ENCODE results near the gene TMEM270. TPM values are rescaled to one million over a fixed set of nuclear protein-coding genes. Genes with fewer than 3 reads are reported as not detected.
A peak's percentile ranks its signal among the peaks of the same experiment; 100 is the strongest.
"Not testable (repeated sequence)": the region's sequence is repeated elsewhere in the genome, so short reads cannot be mapped to it uniquely, and the experiment has no call there.

TMEM270 gene
- total RNA-seq, 1 donor from 2014 or later: not detected

DNA sequence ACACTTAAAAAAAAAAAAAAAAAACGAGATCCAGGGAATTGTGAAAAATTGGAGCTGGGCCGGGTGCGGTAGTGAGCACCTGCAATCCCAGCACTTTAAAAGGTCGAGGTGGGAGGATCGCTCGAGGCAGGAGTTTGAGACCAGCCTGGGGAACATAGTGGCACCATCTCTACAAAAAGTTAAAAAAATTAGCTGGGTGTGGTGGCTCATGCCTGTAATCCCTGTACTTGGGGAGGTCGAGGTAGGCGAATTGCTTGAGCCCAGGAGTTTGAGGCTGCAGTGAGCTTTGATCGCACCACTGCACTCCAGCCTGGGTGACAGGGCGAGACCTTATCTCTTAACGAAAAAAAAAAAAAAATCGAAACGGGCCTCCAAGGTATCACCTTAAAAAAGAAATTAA, 28.2 kb upstream of the TMEM270 start:
- no peak for DNase-seq

DNA sequence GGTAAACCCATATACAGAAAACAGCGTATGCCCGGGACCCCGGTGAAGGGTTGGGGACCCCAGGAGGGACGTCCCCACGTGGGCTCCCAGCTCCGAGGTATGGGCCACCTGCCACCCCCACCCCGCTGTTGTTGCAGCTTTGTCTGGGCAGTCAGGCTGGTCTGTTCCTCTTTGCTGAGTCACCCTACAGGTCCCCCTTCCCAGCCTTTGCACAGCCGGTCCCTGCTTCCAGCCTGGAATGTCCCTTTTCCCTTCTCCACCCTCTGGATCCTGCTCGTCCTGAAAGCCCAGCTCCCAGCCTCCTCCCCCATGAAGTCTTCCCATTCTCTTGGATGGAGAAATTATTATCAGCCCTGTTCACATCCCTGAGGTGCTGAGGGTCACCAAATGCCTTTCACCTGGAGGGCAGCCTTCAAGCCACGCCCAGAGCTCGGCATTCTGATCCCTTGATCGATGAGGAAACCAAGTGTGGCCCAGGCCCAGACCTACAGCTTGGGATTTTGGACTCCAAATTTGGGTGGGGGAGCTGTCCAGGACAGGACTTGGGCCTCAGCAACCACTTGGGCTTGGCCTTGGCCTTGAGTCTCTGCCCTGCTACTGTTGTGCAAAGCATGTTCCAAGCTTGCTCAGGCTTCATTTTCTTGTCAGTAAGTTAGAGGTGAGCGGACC, 27.6 kb upstream of the TMEM270 start:
- no peak for DNase-seq

DNA sequence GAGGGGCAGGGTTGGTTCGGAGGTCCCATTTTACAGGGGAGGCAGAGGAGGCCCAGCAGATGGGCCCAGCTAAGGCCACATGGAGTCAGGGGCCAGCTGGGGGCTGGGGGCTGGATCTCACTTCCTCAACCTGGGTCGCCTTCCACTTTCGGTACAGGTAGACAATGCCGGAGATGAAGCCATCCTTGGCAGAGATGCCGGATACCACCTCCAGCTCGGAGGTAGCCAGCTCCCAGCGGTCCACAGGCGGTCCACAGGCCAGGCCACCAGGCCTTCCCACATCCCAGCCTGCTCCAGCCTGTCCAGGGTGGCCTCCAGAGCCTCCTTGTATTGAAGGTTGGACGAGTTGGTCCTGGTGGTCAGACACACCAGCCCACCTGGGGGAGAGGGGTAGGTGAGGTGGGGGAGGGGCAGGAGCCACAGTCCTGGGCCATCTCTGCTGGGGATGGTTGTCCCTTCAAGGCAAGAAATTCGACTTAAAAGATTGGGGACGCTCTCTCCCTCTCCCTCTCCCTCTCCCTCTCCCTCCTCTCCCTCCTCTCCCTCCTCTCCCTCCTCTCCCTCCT, 26.2 kb upstream of the TMEM270 start:
- DNase-seq: no peak

DNA sequence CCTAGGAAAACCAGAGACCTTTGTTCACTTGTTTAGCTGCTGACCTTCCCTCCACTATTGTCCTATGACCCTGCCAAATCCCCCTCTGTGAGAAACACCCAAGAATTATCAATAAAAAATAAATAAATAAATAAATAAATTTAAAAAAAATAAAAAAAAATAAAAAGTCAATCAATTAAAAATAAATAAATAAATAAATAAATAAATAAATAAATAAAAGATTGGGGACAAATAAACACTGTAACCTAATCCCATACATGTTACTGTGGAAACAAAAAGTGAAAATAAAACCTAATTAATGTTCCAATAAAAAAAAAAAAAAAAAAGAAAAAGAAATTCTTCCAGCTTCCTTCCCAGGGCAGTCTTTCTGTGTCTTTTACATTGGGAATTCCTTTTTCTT, 23.8 kb upstream of the TMEM270 start:
- DNase-seq: not testable (repeated sequence)

DNA sequence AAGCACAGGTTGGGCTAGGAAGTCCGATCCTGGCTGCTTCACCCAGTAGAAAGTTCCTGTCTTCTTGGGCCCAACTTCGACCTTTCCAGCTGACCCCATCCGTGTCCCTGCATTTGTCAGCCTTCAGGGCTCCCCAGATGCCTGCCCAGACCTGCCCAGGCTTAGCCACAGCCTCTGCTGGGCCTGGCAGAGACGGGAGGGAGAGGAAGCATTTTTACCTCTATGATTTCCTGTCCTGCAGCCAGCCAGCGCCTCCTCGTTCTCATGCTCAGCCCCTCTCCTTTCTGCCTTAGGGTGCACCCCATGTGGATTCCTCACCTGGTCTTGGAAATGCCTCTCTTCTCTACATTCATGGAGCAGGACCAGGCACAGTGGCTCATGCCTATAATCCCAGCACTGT, 22.3 kb upstream of the TMEM270 start:
- DNase-seq: no peak

DNA sequence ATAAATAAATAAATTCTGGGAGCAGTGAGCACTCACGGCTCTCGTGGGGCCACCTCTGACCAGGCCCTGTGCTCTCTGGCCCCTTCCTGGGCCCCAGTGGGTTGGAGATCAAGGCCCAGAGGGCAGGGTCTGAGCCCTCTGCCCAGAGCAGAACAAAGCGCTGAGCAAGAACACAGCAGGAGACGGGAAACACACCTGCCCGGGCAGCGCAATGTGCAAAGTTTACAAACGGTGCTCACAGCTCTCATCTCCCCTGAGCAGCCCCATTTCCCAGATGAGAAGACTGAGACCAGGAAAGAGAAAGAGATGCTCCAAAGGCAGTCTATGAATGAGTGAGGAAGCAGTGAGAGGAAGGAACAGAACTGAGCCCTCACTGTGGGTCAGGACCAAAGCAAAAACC, 21.7 kb upstream of the TMEM270 start:
- DNase-seq: no peak

DNA sequence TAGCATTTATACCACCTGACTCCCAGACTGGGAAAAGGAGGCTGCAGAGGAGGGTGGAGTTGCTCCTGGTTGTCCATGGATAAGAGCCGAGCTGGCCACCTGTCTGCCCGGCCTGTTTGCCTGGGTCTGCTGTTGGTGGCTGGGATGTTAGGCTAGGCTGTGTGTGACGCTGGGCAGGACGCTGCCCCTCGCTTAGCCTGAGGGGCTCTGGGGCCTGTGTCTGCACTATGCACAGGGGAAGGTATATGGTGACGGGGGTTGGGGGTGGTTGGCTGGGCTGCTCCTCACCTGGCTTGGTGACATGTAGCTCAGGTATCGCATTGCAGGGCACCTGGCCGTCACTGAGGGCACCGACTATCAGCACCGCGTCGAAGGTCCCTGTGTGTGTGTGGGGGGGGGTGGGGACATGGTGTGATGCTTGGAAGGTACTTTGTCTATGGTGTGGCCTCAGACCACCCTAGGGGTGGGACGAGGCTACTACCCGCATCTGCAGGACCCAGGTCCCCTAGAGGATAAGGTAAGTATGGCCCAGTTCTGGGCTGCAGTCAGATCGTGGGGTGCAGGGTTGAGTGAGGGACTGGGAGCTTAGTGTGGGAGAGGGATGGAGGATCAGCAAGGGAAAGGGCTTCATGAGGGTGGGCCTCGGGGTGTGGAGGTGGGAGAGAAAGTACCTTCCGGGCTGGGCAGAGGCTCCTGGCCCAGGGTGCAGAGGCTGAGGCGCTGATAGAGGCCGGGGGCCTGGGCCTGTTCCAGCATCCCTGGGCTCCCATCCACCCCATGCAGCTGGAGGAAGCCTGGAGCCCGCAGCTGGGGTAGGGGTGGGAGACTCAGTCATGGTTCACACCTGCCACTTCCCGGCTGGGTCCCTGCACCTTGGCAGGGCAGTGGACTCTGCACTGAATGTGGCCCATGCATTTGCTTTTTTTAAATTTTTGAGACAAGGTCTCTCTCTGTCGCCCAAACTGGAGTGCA, 20.9 kb upstream of the TMEM270 start:
- DNase-seq: no peak

DNA sequence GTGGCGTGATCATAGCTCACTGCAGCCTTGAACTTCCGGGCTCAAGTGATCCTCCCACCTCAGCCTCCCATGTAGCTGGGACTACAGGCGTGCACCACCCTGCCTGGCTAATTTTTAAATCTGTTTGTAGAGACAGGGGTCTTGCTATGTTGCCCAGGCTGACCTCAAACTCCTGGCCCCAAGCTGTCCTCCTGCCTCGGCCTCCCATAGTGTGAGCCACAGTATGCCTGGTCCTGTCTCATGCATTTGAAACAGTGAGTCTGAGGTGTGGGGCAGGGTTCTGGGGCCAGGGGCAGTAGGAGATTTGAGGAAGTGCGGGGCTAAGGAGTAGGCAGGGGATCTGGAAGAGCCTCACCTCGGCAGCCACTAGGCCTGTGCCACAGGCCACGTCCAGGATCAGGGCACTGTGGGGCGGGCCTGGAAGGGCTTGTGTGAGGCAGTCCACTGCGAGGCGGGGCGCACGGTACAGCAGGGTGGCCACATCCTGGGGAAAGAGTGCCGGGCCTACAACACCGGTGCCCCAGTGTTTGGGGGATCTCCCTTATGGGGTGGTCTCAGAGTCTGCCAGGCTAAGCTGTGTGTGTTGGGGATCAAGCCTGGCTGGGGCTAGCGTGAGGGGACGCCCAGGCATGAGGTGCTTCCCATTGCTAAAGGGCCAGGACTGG, 20.1 kb upstream of the TMEM270 start:
- no peak for DNase-seq

DNA sequence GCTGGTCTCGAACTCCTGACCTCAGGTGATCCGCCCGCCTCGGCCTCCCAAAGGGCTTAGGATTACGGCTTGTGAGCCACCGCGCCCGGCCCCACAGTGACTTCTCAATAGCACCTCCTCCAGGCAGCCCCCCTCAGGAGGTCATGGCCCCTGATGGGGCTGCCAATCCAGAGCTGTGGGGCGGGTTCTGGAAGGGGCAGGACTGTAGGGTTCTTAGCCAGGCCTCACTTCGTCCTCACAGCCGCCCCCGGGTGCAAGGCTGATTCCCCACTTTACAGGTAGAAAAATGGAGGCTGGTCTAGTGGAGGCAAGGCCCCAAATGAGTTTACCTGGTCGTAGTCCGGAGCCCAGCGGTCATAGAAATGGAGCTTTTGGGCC, 19.3 kb upstream of the TMEM270 start:
- DNase-seq: no peak

DNA sequence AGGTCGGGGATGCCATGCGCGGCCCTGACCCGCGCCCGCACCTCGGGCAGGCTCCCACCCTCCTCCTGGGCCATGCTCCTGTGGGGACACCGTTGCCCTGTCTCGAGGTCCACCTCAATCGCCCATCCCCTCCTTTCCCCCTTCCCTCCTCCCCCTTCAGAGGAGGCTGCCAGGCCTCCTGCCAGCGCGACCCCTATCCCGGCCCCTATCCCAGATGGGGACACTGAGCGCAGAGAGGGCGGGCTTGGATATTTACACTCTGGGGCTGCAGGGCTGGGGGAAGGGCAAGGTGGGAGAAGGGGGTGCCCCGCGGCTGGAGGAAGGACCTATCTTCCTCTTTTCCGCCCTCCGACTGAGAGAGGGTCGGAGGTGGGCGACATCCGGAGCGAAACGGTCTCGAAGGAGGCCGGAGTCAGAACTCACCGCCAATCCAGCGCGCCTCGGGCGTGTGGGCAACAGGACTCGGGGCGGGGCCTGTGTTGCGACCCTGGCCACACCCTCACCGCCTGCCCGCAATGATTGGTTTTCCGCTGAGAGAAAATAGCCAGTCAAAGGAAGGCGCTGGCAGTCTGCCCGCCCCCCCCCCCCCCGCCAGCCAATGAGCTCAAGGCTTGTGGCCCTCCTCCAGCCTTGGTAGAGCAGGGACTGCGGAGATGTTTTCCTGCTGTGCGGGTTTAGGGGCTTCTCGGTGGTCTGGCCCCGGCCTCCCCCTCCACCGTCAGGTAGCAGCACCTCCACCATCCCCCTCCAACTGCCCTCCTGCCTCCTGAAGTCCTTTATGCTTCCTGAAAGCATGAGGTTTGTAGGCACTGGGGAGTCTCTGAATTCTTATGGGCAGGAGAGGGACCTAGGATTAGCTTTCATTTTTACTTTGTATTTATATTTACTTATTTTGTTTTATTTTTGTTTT, 18.6 kb upstream of the TMEM270 start, which contains the start of gene METTL27:
Gene METTL27 (minus strand): TSS at position 450 of the 910 bp plus-strand sequence. CDS start 376 bp downstream, at position 74.
- peak; percentile 97 for DNase-seq

DNA sequence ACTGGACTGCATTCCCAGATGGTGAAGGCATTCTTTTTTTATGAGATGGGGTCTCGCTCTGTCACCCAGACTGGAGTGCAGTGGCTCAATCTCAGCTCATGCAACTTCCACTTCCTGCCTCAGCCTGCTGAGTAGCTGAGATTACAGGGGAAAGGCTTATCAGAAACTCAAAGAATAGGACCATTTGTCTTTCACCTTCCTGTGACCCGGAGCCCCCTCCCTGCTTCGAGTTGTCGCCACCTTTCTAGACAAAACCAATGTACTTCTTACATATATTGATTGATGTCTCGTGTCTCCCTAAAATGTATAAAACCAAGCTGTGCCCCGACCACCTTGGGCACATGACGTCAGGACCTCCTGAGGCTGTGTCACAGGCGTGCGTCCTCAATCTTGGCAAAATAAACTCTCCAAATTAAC, 16.8 kb upstream of the TMEM270 start:
- no peak for DNase-seq

DNA sequence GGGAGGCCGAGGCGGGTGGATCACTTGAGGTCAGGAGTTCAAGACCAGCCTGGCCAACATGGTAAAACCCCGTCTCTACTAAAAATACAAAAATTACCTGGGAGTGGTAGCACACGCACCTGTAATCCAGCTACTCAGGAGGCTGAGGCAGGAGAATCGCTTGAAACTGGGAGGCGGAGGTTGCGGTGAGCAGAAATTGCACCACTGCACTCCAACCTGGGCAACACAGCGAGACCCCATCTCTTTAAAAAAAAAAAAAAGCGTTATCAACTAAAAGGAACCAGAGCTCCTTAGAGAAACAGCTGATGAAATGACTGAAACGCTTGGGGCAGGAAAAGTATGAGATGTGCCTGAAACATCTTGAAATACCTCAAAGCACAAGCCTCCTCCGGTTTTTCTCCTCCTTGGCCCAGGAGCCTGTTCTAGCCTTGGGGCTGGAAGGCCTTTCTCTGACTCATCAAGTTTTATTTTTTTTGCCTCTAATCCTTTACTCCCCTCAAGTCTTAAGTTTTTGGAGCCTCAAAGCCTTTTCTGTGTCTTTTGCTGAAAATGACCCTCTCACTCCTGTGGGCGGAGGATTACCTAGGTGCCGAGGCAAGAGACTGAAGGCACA, 16.0 kb upstream of the TMEM270 start:
- DNase-seq: no peak

DNA sequence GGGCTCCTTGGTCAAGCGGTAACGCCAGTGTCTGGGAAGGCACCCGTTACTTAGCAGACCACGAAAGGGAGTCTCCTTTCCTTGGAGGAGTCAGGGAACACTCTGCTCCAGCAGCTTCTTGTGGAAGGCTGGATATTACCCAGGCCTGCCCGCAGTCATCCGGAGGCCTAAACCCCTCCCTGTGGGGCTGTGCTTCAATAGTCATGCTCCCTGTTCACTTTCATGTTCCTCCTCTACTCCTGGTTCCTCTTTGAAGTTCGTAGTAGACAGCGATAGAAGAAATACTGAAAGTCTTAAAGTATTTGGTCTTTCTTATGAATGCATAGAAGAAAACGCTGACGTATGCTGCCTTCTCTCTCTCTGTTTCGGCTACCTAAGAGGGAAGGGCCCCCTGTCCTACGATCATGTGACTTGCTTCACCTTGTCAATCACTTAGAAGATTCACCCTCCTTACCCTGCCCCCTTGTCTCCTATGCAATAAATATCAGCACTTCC, 15.2 kb upstream of the TMEM270 start:
- DNase-seq: not testable (repeated sequence)

DNA sequence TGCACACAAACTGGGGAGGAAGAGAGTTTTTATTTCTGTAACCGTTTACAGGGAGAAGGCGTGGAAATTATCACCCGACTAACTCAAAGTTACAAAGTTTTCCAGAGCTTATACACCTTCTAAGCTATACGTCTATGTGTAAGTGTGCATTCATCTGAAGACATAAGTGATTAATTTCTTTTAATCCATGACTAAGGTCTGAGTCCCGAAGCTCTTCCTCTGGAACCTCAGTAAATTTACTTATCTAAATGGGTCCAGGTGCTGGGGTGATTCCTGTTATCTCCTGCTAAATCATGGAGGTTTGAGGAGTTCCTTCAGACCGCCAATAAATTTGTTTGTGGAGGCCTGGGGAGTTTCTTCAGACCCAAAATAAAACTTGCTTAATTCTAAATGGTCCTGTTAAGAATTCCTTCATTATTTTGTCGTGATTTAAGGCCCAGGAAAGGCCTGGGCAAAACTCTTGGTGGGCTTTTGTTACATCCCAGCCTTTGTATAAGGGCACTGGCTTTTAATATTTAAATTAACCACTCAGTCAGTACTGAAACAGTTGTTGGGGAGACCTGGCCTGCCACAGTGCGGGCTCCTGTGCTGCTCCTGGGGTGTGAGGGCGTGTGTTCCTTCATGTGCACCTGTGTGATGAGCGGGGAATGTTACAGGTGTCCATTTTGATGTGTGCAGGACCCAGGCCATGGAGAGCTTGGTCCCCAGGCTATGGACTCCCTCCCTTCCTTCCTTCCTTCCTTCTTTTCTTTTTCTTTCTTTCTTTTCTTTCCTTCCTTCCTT, 12.8 kb upstream of the TMEM270 start:
- DNase-seq: no peak

DNA sequence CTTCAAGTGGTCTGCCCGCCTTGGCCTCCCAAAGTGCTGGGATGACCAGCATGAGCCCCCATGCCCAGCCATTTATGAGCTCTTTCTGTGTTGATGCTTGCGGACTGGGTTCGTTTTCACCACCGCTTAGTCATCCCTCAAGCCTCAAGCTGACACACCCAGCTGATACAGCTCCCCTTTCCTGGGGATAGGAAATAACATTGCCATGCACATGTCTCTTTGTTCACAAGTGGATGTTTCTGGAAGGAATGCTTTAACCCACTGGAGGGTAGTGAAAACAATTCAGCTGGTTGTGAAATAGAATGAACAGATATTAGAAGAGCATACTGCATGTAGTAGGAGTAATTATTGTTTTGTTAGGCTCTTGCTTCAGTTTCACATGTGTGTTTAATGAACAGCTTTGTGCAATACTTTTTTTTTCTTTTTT, 10.2 kb upstream of the TMEM270 start:
- no peak for DNase-seq

DNA sequence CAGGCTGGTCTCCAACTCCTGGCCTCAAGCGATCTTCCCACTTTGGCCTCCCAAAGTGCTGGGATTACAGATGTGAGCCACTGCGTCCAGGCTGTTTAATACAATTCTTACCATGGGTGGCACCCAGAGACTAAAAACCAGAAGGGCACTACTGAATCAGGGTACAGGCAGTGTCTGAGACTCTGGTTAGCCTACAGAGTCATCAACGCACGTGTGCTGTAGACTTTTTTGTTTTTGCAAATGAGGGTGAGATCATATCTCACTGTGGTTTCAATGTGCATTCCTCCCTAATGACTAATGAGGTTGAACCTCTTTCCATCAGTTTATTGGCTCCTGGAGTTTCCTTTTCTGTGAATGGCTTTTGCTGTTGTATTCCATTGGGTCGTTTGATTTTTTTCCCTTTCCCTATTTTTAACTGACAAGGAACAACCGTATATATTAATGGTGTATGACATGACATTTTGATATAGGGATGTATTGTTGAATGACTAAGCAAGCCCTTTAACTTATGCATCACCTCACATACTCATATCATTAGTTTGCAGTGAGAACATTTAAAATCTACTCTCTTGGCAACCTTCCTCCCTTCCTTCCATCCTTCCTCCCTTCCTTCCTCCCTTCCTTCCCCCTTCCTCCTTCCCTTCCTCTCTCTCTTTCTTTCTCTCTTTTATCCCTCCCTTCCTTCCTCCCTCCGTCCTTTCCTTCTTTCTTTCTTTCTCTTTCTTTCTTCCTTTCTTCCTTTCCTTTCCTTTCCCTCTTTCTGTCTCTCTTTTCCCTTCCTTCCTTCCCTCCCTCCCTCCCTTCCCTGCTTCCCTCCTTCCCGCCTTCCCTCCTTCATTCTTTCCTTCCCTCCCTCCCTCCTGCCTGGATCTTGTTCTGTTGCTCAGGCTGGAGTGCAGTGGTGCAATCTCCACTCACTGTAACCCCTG, 9.3 kb upstream of the TMEM270 start:
- DNase-seq: peak; percentile 48

DNA sequence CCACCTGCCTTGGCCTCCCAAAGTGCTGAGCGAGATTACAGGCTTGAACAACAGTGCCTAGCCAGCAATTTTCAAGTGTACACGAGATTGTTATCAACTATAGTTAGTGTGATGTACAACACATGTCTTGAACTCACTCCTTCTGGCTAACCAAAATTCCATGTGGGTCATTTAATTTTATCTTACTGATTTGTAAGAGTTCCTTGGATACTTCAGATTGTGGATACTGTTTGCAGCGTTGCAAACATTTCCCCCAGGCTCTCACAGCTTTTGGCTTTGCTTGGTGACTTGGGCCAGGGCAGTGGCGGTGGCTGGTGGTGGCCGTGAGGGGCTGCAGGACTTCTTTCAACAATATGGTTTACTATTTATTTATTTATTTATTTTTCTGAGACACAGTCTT, 8.5 kb upstream of the TMEM270 start:
- no peak for DNase-seq

DNA sequence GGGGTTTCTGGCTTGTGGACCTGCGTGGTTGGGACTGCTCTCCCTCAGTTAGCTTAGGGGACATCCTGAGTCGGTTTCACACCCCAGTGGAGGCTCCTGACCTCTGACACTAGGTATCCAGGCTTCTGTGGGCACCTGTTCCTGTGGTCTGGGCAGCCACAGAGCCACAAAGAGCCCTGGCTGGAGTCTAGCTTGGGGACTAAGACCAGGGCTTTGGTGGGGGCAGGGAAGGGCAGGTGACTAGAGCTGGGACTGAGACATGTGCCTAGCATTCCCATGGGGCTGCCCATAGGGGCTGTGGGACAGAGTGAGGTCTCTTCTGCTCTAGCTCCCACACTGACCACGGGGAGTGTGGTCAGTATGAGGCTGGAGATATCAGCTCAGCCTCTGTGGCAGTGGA, 4.0 kb upstream of the TMEM270 start:
- no peak for DNase-seq

DNA sequence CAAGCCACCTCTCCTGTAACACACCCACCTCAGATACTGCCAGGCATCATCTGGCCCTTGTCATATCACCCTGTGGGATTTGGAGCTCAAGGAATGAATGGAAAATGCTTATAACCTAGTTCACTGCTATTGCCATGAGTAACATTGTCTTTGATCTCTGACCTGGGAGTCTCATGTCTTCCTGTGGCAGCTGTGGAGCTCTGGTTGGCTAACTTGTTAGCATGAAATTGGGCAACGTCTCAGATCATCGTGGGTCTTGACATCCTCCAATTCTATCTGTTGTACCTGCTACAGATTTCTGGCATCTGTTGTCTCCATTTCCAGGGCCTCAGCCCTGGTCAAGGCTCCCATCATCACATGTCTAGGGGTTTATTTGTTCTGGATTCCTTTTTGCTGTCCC, 2.2 kb upstream of the TMEM270 start:
- DNase-seq: no peak

All from tongue (tissue), 2 donors.